HL-60 (cell line): ENCODE results near the gene TANC1.

Experiments
- CTCF ChIP-seq: IDR thresholded peaks from one replicate; pipeline ENCODE4 v1.5.1; 2011; ENCODE audit warnings: low read length, control low read depth, inconsistent platforms; ENCODE audit not compliant: insufficient read depth
- POLR2AphosphoS5 ChIP-seq: IDR thresholded peaks from 2 replicates; pipeline ENCODE4 v1.6.1; 2012; ENCODE audit warnings: low read depth
- REST ChIP-seq: IDR thresholded peaks from 2 replicates; pipeline ENCODE4 v1.6.1; 2012; ENCODE audit warnings: low read depth; ENCODE audit not compliant: insufficient replicate concordance

GRCh38 chr2:159042115-159042850 lies 73.8 kb downstream of the TANC1 start:
- TF ChIP-seq CTCF (no peak), REST (no peak), POLR2AphosphoS5 (no peak)
